Femur (tissue), 1 donor: ENCODE data around the gene DYNLT2B.
A peak's percentile ranks its signal among the peaks of the same experiment; 100 is the strongest.
"Not testable (repeated sequence)": the region's sequence is repeated elsewhere in the genome, so short reads cannot be mapped to it uniquely, and the experiment has no call there.

Experiments
- DNase-seq: peaks from one replicate; pipeline ENCODE4 v3.0.0-alpha.2; 2017

DYNLT2B gene

GRCh38 chr3:196317687-196318467 is at the start of gene DYNLT2B:
Gene DYNLT2B, minus strand, starts transcription at chr3:196318240. Its CDS starts 88 bp downstream, at chr3:196318152.
- DNase-seq: peak; percentile 94

GRCh38 chr3:196365736-196366135 is 47.7 kb upstream of the DYNLT2B start:
- DNase-seq: no peak

GRCh38 chr3:196360586-196360985 is 42.5 kb upstream of the DYNLT2B start:
- no peak for DNase-seq

GRCh38 chr3:196358540-196358939 is 40.5 kb upstream of the DYNLT2B start:
- not testable (repeated sequence) for DNase-seq

- no peak for DNase-seq
Observed at GRCh38 chr3:196357905-196358304, 39.9 kb upstream of the DYNLT2B start.

GRCh38 chr3:196356556-196356955 is 38.5 kb upstream of the DYNLT2B start:
- no peak for DNase-seq

- DNase-seq: no peak
Observed at GRCh38 chr3:196355668-196356067, 37.6 kb upstream of the DYNLT2B start.

- DNase-seq: no peak
Observed at GRCh38 chr3:196354132-196354531, 36.1 kb upstream of the DYNLT2B start.

GRCh38 chr3:196351541-196351940 is 33.5 kb upstream of the DYNLT2B start:
- no peak for DNase-seq

GRCh38 chr3:196350067-196350466 is 32.0 kb upstream of the DYNLT2B start:
- no peak for DNase-seq

GRCh38 chr3:196348698-196349097 is 30.7 kb upstream of the DYNLT2B start:
- DNase-seq: no peak

- no peak for DNase-seq
Observed at GRCh38 chr3:196344663-196345062, 26.6 kb upstream of the DYNLT2B start.

GRCh38 chr3:196343917-196344316 is 25.9 kb upstream of the DYNLT2B start:
- not testable (repeated sequence) for DNase-seq

GRCh38 chr3:196341137-196341536 is 23.1 kb upstream of the DYNLT2B start:
- no peak for DNase-seq

GRCh38 chr3:196340466-196340865 is 22.4 kb upstream of the DYNLT2B start:
- no peak for DNase-seq

- DNase-seq: no peak
Observed at GRCh38 chr3:196339493-196340254, 21.6 kb upstream of the DYNLT2B start.

GRCh38 chr3:196339044-196339443 is 21.0 kb upstream of the DYNLT2B start:
- DNase-seq: no peak

GRCh38 chr3:196336319-196337145 is 18.5 kb upstream of the DYNLT2B start:
- no peak for DNase-seq

- no peak for DNase-seq
Observed at GRCh38 chr3:196335503-196335948, 17.5 kb upstream of the DYNLT2B start.

GRCh38 chr3:196334982-196335381 is 16.9 kb upstream of the DYNLT2B start:
- DNase-seq: no peak

GRCh38 chr3:196332168-196332567 is 14.1 kb upstream of the DYNLT2B start:
- DNase-seq: no peak

- DNase-seq: no peak
Observed at GRCh38 chr3:196327405-196327804, 9.4 kb upstream of the DYNLT2B start.

- DNase-seq: no peak
Observed at GRCh38 chr3:196326936-196327335, 8.9 kb upstream of the DYNLT2B start.
